Measurements from ENCODE around the gene RASIP1. TPM values are rescaled to one million over a fixed set of nuclear protein-coding genes. Genes with fewer than 3 reads are reported as not detected.
"Not testable (repeated sequence)": the region's sequence is repeated elsewhere in the genome, so short reads cannot be mapped to it uniquely, and the experiment has no call there.

Gene RASIP1
- total RNA-seq, 3 donors from 2014 or later: 1.7 to 8.6 (median 3.2) TPM

- no peaks in the 10 kb centered on the region for H3K4me1 ChIP-seq (ENCODE audit: low read depth)
- ATAC-seq: no peak
- no peaks in the 10 kb centered on the region for H3K9me3 ChIP-seq
- TF ChIP-seq CTCF (IDR thresholded peaks at IDR 0.05): no peak
- H3K36me3 ChIP-seq (ENCODE audit: low read depth): no peaks in the 10 kb centered on the region
- DNase-seq: no peak
- H3K4me3 ChIP-seq: no peak overlapping the region
- intact Hi-C loops (cut with DNase I, micrococcal nuclease): no loop called here
Measured at GRCh38 chr19:48702701-48703100, 37.7 kb downstream of the RASIP1 start.

GRCh38 chr19:48698046-48698445 lies 42.4 kb downstream of the RASIP1 start:
- Histone ChIP-seq H3K4me1 (ENCODE audit: low read depth) (peaks cover 4% of the 10 kb centered on the region), H3K4me3 (no peak overlapping the region), H3K36me3 (ENCODE audit: low read depth) (no peaks in the 10 kb centered on the region), H3K9me3 (no peaks in the 10 kb centered on the region)
- peak in 2 of 3 donors; percentile 69 to 73 for DNase-seq
- intact Hi-C loops (cut with DNase I, micrococcal nuclease): no loop called here
- TF ChIP-seq CTCF (IDR thresholded peaks at IDR 0.05): no peak
- ATAC-seq: peak; percentile 49

GRCh38 chr19:48696353-48697010 lies 43.9 kb downstream of the RASIP1 start:
- H3K4me3 ChIP-seq: peak overlapping the region; percentile 42
- TF ChIP-seq CTCF (IDR thresholded peaks at IDR 0.05): no peak
- peak; percentile 49 for ATAC-seq
- peaks cover 4% of the 10 kb centered on the region for H3K4me1 ChIP-seq (ENCODE audit: low read depth)
- no peaks in the 10 kb centered on the region for H3K9me3 ChIP-seq
- intact Hi-C loops (cut with DNase I, micrococcal nuclease): no loop called here
- no peaks in the 10 kb centered on the region for H3K36me3 ChIP-seq (ENCODE audit: low read depth)
- peak; percentile 56 to 72 (median 59) for DNase-seq

GRCh38 chr19:48695743-48696352 lies 44.6 kb downstream of the RASIP1 start, which contains the start of gene FUT2:
Gene FUT2 (plus strand): TSS chr19:48695971. CDS start chr19:48702957, 6,986 bp downstream.
- intact Hi-C loops (cut with DNase I, micrococcal nuclease): no loop called here
- no peak for TF ChIP-seq CTCF (IDR thresholded peaks at IDR 0.05)
- no peaks in the 10 kb centered on the region for H3K9me3 ChIP-seq
- peaks cover 4% of the 10 kb centered on the region for H3K4me1 ChIP-seq (ENCODE audit: low read depth)
- ATAC-seq (peak; percentile 88), DNase-seq (peak; percentile 88 to 90 (median 89))
- H3K36me3 ChIP-seq (ENCODE audit: low read depth): no peaks in the 10 kb centered on the region
- H3K4me3 ChIP-seq: peak within 1 kb of the TSS; percentile 42

- H3K9me3 ChIP-seq; DNase-seq; H3K36me3 ChIP-seq (ENCODE audit: low read depth); intact Hi-C loops (cut with DNase I, micrococcal nuclease); H3K4me3 ChIP-seq; H3K4me1 ChIP-seq (ENCODE audit: low read depth); ATAC-seq: not testable (repeated sequence)
Measured at GRCh38 chr19:48693629-48694028, 46.8 kb downstream of the RASIP1 start.

GRCh38 chr19:48689449-48689848 lies 51.0 kb downstream of the RASIP1 start:
- H3K4me1 ChIP-seq (ENCODE audit: low read depth): peaks cover 3% of the 10 kb centered on the region
- H3K36me3 ChIP-seq (ENCODE audit: low read depth): no peaks in the 10 kb centered on the region
- H3K4me3 ChIP-seq: no peak overlapping the region
- DNase-seq: no peak
- ATAC-seq: no peak
- intact Hi-C loops (cut with DNase I, micrococcal nuclease): no loop called here
- no peak for TF ChIP-seq CTCF (IDR thresholded peaks at IDR 0.05)
- no peaks in the 10 kb centered on the region for H3K9me3 ChIP-seq

Data from mucosa of descending colon (tissue), 3 donors.